DND-41 (cell line): ENCODE data around the gene JUN.
A peak's percentile ranks its signal among the peaks of the same experiment; 100 is the strongest.

Experiments
- CTCF ChIP-seq: IDR thresholded peaks from 2 replicates; pipeline ENCODE4 v1.5.1; 2012; ENCODE audit warnings: borderline replicate concordance, low read length, moderate library complexity, mild to moderate bottlenecking; ENCODE audit not compliant: poor library complexity, severe bottlenecking; ENCODE audit errors: extremely low read depth
- EZH2 ChIP-seq: IDR thresholded peaks from 3 replicates; pipeline ENCODE4 v1.6.1; 2012; ENCODE audit warnings: borderline replicate concordance, low read depth, mild to moderate bottlenecking, moderate library complexity, low read length, inconsistent platforms; ENCODE audit not compliant: severe bottlenecking

DNA sequence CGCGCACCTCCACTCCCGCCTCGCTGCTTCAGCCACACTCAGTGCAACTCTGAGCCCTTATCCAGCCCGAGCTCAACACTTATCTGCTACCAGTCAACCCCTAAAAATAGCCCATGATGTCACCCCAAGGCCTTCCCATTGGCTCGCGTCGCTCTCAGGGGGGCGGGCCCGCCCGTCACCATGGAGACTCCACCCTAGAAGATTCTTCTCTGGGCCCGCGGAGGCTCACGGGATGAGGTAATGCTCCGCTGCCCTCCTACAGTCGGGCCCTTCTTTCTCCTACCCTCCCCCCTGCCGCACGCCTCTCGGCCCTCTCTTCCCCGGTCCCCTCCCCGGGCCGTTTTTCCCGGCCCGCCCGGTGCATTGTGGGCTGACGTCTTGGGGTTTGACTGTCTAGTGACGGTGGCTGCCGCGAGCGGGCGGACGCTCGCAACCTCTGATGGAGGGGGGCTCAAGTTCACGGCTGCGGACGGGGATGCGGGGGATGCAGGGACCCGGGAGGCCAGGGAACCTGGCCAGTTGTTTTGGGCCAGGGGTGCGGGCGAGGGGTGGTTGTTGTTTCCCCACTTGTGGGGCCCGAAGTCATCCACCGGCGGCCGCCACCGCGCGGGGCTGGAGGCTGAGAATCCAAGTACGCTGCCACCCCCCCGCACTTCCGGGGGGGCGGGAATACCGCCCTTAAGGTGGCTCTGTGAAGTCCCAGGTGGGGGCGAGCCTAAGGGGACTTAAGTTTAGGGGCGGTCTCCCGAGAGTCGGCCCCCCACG lies at the start of gene JUN:
- TF ChIP-seq CTCF (no peak), EZH2 (peak; percentile 28)
